Gastroesophageal sphincter (tissue), 4 donors: Measurements from ENCODE around the gene PHKG1. TPM values are rescaled to one million over a fixed set of nuclear protein-coding genes. Genes with fewer than 3 reads are reported as not detected.
A peak's percentile ranks its signal among the peaks of the same experiment; 100 is the strongest.
"Not testable (repeated sequence)": the region's sequence is repeated elsewhere in the genome, so short reads cannot be mapped to it uniquely, and the experiment has no call there.

ENCODE experiments used
- ATAC-seq: fragments of 150-250 bp; one replicate; pipeline ENCODE4 v1.9.1; 2016; ENCODE audit warnings: mild to moderate bottlenecking, moderate library complexity
- H3K27ac ChIP-seq, 4 donors: fragments of 200-600 bp; sonication (generic) in 3 of 4; 1 replicate in 3 of 4; 2 replicates in 1 of 4; pipeline ENCODE4 v1.5.1; 2016 to 2019
- H3K27me3 ChIP-seq: fragments of 200-600 bp; sonication (generic); one replicate; pipeline ENCODE4 v1.5.1; 2019
- H3K36me3 ChIP-seq, 2 donors: fragments of 200-600 bp; sonication (generic); one replicate each; pipeline ENCODE4 v1.5.1; 2019; ENCODE audit warnings: control low read depth in 1 of 2
- H3K4me1 ChIP-seq, 3 donors: fragments of 200-600 bp; sonication (generic); 1 replicate in 2 of 3; 2 replicates in 1 of 3; pipeline ENCODE4 v1.5.1; 2016 to 2019; ENCODE audit warnings: control low read depth in 2 of 3
- H3K4me3 ChIP-seq, 2 donors: fragments of 200-600 bp; sonication (generic); one replicate each; pipeline ENCODE4 v1.5.1; 2019; ENCODE audit warnings: mild to moderate bottlenecking in 1 of 2, moderate library complexity in 1 of 2
- H3K9me3 ChIP-seq, 3 donors: fragments of 200-600 bp; sonication (generic); one replicate each; pipeline ENCODE4 v1.5.1; 2017 to 2019; ENCODE audit warnings: control low read depth in 2 of 3
- CTCF ChIP-seq, 4 experiments: fragments of 200-600 bp in 2 of 4; fragments of 450-650 bp in 2 of 4; sonication (generic) in 1 of 4; IDR thresholded peaks; one replicate each; pipeline ENCODE4 v1.5.1; 2017 to 2019; ENCODE audit warnings: antibody characterized with exemption in 4 of 4, mild to moderate bottlenecking in 2 of 4, moderate library complexity in 2 of 4
- EP300 ChIP-seq: sonication (generic); formaldehyde crosslinking; IDR thresholded peaks from one replicate; pipeline ENCODE4 v1.6.1; 2017; ENCODE audit warnings: antibody characterized with exemption, mild to moderate bottlenecking
- POLR2A ChIP-seq, 2 donors: fragments of 450-650 bp; IDR thresholded peaks; one replicate each; pipeline ENCODE4 v1.6.1; 2017; ENCODE audit warnings: antibody characterized with exemption in 2 of 2, mild to moderate bottlenecking in 2 of 2, moderate library complexity in 1 of 2
- POLR2AphosphoS5 ChIP-seq: sonication (generic); formaldehyde crosslinking; IDR thresholded peaks from one replicate; pipeline ENCODE4 v1.6.1; 2017; ENCODE audit warnings: antibody characterized with exemption
- WGBS, 2 donors: methylation state at CpG; one replicate each; pipeline ENCODE4 v1.1.5; 2018; ENCODE audit warnings: low coverage in 1 of 2; 5-methylcytosine and 5-hydroxymethylcytosine counted together
- total RNA-seq, 4 donors: library from RNA; depleted of rRNA; stranded (reverse); fragments of >200 nt; gene quantifications; one replicate each; pipeline ENCODE4 v1.1.0, GENCODE V29; 2016

PHKG1 gene
- total RNA-seq, 4 donors from 2014 or later: 1.9 to 2.1 TPM; not detected in 2

- no peaks in the 10 kb centered on the region for H3K9me3 ChIP-seq
- H3K27ac ChIP-seq: peak overlapping the region in 1 of 4 donors; percentile 3
- peaks cover 0 to 36% (median 14%) of the 10 kb centered on the region in 3 donors for H3K4me1 ChIP-seq
- WGBS, 2 donors: 91 to 100% methylated on average over 5 to 9 of the region's 29 CpGs
- H3K4me3 ChIP-seq: no peak overlapping the region
- no peak for TF ChIP-seq POLR2AphosphoS5
- TF ChIP-seq POLR2A (IDR thresholded peaks at IDR 0.05): no peak
- no peak for TF ChIP-seq EP300
- TF ChIP-seq CTCF (IDR thresholded peaks at IDR 0.05): no peak
- no peak for ATAC-seq
- peaks cover 0 to 62% of the 10 kb centered on the region in 2 donors for H3K36me3 ChIP-seq
- H3K27me3 ChIP-seq: no peaks in the 10 kb centered on the region
These were observed 11.0 kb downstream of the PHKG1 start for GRCh38 chr7:56081626-56082340.

GRCh38 chr7:56080726-56081435, 11.9 kb downstream of the PHKG1 start:
- peaks cover 0 to 36% (median 14%) of the 10 kb centered on the region in 3 donors for H3K4me1 ChIP-seq
- 75% methylated on average over 2 of the region's 28 CpGs; no CpG with 5 or more reads in 1 of the 2 donors for WGBS, 2 donors
- peak overlapping the region in 3 of 4 donors; percentile 70 to 76 (median 75) for H3K27ac ChIP-seq

DNA sequence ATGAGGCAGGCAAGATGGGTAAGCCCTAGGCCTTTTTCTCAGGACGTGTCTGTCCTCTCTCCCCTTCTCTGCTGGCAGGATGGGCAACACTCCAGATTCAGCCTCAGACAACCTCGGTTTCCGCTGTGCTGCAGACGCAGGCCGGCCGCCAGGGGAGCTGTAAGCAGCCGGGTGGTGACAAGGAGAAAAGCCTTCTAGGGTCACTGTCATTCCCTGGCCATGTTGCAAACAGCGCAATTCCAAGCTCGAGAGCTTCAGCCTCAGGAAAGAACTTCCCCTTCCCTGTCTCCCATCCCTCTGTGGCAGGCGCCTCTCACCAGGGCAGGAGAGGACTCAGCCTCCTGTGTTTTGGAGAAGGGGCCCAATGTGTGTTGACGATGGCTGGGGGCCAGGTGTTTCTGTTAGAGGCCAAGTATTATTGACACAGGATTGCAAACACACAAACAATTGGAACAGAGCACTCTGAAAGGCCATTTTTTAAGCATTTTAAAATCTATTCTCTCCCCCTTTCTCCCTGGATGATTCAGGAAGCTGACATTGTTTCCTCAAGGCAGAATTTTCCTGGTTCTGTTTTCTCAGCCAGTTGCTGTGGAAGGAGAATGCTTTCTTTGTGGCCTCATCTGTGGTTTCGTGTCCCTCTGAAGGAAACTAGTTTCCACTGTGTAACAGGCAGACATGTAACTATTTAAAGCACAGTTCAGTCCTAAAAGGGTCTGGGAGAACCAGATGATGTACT, 13.1 kb downstream of the PHKG1 start:
- Histone ChIP-seq H3K9me3 (no peaks in the 10 kb centered on the region), H3K27ac (peak overlapping the region; percentile 51 to 76 (median 72)), H3K4me3 (no peak overlapping the region), H3K36me3 (peaks cover 0 to 40% of the 10 kb centered on the region in 2 donors), H3K27me3 (no peaks in the 10 kb centered on the region), H3K4me1 (peaks cover 0 to 40% (median 14%) of the 10 kb centered on the region in 3 donors)
- WGBS, 2 donors: 8 to 17% methylated on average over 2 to 10 of the region's 12 CpGs
- TF ChIP-seq EP300: no peak
- TF ChIP-seq POLR2AphosphoS5: peak; percentile 49
- no peak for TF ChIP-seq POLR2A (IDR thresholded peaks at IDR 0.05)
- peak in 3 of 4 experiments; percentile 72 to 79 (median 73) for TF ChIP-seq CTCF (IDR thresholded peaks at IDR 0.05)
- ATAC-seq: peak; percentile 72

More at GRCh38 chr7:56080726-56081435, 11.9 kb downstream of the PHKG1 start:
- not testable (repeated sequence) for H3K9me3 ChIP-seq, H3K27me3 ChIP-seq, H3K4me3 ChIP-seq, ATAC-seq
- H3K36me3 ChIP-seq: peaks cover 0 to 53% of the 10 kb centered on the region in 2 donors

DNA sequence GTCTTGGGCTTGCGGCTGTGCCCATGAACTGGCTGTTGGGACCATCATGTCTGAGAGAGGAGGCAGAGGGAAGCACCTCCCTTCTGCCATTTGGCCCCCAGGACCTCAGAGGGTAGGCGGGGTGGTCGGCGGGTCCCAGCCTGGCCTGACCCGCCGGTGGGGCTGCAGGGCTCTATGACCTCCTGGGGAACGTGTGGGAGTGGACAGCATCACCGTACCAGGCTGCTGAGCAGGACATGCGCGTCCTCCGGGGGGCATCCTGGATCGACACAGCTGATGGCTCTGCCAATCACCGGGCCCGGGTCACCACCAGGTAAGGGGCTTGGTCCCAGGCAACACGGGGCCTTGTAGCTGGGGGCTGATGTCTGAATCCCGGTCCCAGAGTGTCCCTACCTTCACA, 14.6 kb downstream of the PHKG1 start:
- Histone ChIP-seq H3K27me3 (no peaks in the 10 kb centered on the region), H3K36me3 (peaks cover 0 to 43% of the 10 kb centered on the region in 2 donors), H3K4me1 (peaks cover 0 to 40% (median 11%) of the 10 kb centered on the region in 3 donors), H3K4me3 (no peak overlapping the region), H3K9me3 (no peaks in the 10 kb centered on the region), H3K27ac (peak overlapping the region in 2 of 4 donors; percentile 70 to 76)
- ATAC-seq: no peak
- WGBS, 2 donors: 93 to 100% methylated on average over 1 to 5 of the region's 16 CpGs
- TF ChIP-seq POLR2A (IDR thresholded peaks at IDR 0.05) (no peak), EP300 (no peak), CTCF (IDR thresholded peaks at IDR 0.05) (no peak)

DNA sequence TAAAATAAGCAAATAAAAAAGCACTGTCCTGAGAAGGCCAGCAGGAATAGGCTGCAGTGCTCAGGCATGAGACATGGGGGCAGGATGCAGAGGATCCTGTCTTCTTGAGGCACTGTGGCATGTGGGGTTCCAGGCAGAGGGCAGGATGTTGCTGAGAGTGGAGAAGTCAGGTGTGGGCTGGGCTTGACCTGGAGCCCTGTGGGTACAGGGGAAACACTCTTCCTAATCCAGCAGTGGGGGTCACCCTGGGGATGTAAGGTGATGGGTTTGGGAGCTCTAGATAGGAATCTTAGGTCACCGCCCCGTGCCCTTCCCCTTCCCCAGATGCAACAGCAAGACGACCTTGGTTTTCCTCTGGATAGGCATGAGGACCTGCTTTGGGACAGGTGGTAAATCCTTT, 15.1 kb downstream of the PHKG1 start:
- no peak for TF ChIP-seq POLR2A (IDR thresholded peaks at IDR 0.05)
- no peak for TF ChIP-seq EP300
- no peak for TF ChIP-seq CTCF (IDR thresholded peaks at IDR 0.05)
- TF ChIP-seq POLR2AphosphoS5: no peak
- Histone ChIP-seq H3K4me1 (peaks cover 0 to 35% (median 9%) of the 10 kb centered on the region in 3 donors), H3K9me3 (no peaks in the 10 kb centered on the region), H3K36me3 (peaks cover 0 to 48% of the 10 kb centered on the region in 2 donors), H3K27me3 (no peaks in the 10 kb centered on the region), H3K27ac (no peak overlapping the region), H3K4me3 (no peak overlapping the region)
- no peak for ATAC-seq
- 93 to 100% methylated on average over 2 to 3 of the region's 3 CpGs for WGBS, 2 donors
